Suprapubic skin (tissue), 4 donors: ENCODE measurements around the gene MRPL51.

ENCODE experiments used
- CTCF ChIP-seq, 2 donors: fragments of 200-600 bp in 1 of 2; fragments of 450-650 bp in 1 of 2; sonication (generic) in 1 of 2; IDR thresholded peaks; one replicate each; pipeline ENCODE4 v1.5.1; 2016 to 2019; ENCODE audit warnings: antibody characterized with exemption in 2 of 2, mild to moderate bottlenecking in 1 of 2, moderate library complexity in 1 of 2
- EP300 ChIP-seq: sonication (generic); formaldehyde crosslinking; IDR thresholded peaks from one replicate; pipeline ENCODE4 v1.6.1; 2017; ENCODE audit warnings: antibody characterized with exemption
- POLR2A ChIP-seq, 2 donors: fragments of 450-650 bp; IDR thresholded peaks; one replicate each; pipeline ENCODE4 v1.6.1; 2017; ENCODE audit warnings: antibody characterized with exemption in 2 of 2, mild to moderate bottlenecking in 2 of 2, moderate library complexity in 2 of 2
- POLR2AphosphoS5 ChIP-seq, 3 donors: sonication (generic); formaldehyde crosslinking; IDR thresholded peaks; one replicate each; pipeline ENCODE4 v1.6.1; 2017; ENCODE audit warnings: antibody characterized with exemption in 3 of 3

- TF ChIP-seq CTCF (IDR thresholded peaks at IDR 0.05): no peak
- TF ChIP-seq EP300: no peak
- TF ChIP-seq POLR2A (IDR thresholded peaks at IDR 0.05): peak in 1 of 2 donors; percentile 60
- TF ChIP-seq POLR2AphosphoS5 (IDR thresholded peaks at IDR 0.05): peak in 2 of 3 donors; percentile 34 to 39
Observed at GRCh38 chr12:6492838-6493496, at the start of gene MRPL51.
